IMR-90 (cell line): Measurements from ENCODE around the gene AWAT1. TPM values are rescaled to one million over a fixed set of nuclear protein-coding genes. Genes with fewer than 3 reads are reported as not detected.
A peak's percentile ranks its signal among the peaks of the same experiment; 100 is the strongest.

Source experiments
- ATAC-seq: fragments of 200-7000 bp; cut with Tn5 transposase; 2 replicates; pipeline ENCODE4 v1.9.1; 2020; ENCODE audit warnings: low read depth, mild to moderate bottlenecking, moderate library complexity
- BruUV-seq: library from RNA; stranded (reverse); fragments of 400-500 nt; replicated peaks from 2 replicates; lab custom pipeline; 2021; lab: Mats Ljungman, UMichigan
- CTCF ChIA-PET: fragments of 300-600 bp; formaldehyde crosslinking; extraction: SDS; loops from one replicate; lab custom pipeline; 2021; ENCODE audit warnings: antibody characterized with exemption; lab: Yijun Ruan, JAX
- POLR2A ChIA-PET: fragments of 300-600 bp; sonication (Branson Sonifier 250); formaldehyde crosslinking; loops from one replicate; lab custom pipeline; 2022; ENCODE audit warnings: antibody characterized with exemption; ENCODE audit not compliant: unreplicated experiment; lab: Charles Lee
- DNase-seq: peaks from one replicate; pipeline ENCODE4 v3.0.0; 2013
- H2AFZ ChIP-seq: replicated peaks from 2 replicates; pipeline ENCODE3; 2013; ENCODE audit warnings: low read length, mild to moderate bottlenecking; ENCODE audit not compliant: poor library complexity
- H2AK5ac ChIP-seq: 2 replicates; pipeline ENCODE4 v1.6.1; 2013; ENCODE audit warnings: low read depth, low read length, inconsistent platforms
- H2AK9ac ChIP-seq: replicated peaks from 2 replicates; pipeline ENCODE3; 2013; ENCODE audit warnings: mild to moderate bottlenecking, low read depth, low read length, moderate library complexity; ENCODE audit not compliant: poor library complexity
- H2BK120ac ChIP-seq: 2 replicates; pipeline ENCODE4 v1.6.1; 2013; ENCODE audit warnings: low read depth, low read length, inconsistent platforms
- H2BK15ac ChIP-seq: 3 replicates; pipeline ENCODE4 v1.6.1; 2013; ENCODE audit warnings: low read depth, low read length, inconsistent platforms
- H2BK20ac ChIP-seq: 2 replicates; pipeline ENCODE4 v1.6.1; 2013; ENCODE audit warnings: low read depth, mild to moderate bottlenecking, inconsistent platforms, low read length, moderate library complexity
- H2BK5ac ChIP-seq: 2 replicates; pipeline ENCODE4 v1.6.1; 2013; ENCODE audit warnings: mild to moderate bottlenecking, low read depth, low read length, inconsistent platforms; ENCODE audit not compliant: poor library complexity, severe bottlenecking
- H3K14ac ChIP-seq: replicated peaks from 2 replicates; pipeline ENCODE4 v1.6.1; 2013; ENCODE audit warnings: low read depth, low read length, inconsistent platforms
- H3K18ac ChIP-seq: 2 replicates; pipeline ENCODE4 v1.6.1; 2013; ENCODE audit warnings: low read depth, low read length, control low read depth
- H3K23ac ChIP-seq: 2 replicates; pipeline ENCODE4 v1.6.1; 2013; ENCODE audit warnings: low read depth, low read length, inconsistent platforms
- H3K27ac ChIP-seq: 2 replicates; pipeline ENCODE4 v1.5.1; 2013; ENCODE audit warnings: mild to moderate bottlenecking, control low read depth, low read length; ENCODE audit not compliant: insufficient read depth
- H3K27me3 ChIP-seq: 2 replicates; pipeline ENCODE4 v1.6.1; 2013; ENCODE audit warnings: low read length; ENCODE audit not compliant: control insufficient read depth, insufficient read depth
- H3K36me3 ChIP-seq: 2 replicates; pipeline ENCODE4 v1.6.1; 2013; ENCODE audit warnings: low read length, mixed read lengths; ENCODE audit not compliant: control insufficient read depth, insufficient read depth
- H3K4ac ChIP-seq: 2 replicates; pipeline ENCODE4 v1.6.1; 2013; ENCODE audit warnings: low read depth, low read length, inconsistent platforms
- H3K4me1 ChIP-seq: 2 replicates; pipeline ENCODE4 v1.6.1; 2013; ENCODE audit warnings: low read length, mixed read lengths; ENCODE audit not compliant: control insufficient read depth, insufficient read depth
- H3K4me2 ChIP-seq: 2 replicates; pipeline ENCODE4 v1.6.1; 2013; ENCODE audit warnings: low read depth, mild to moderate bottlenecking, control low read depth, low read length, moderate library complexity
- H3K4me3 ChIP-seq: 2 replicates; pipeline ENCODE4 v1.5.1; 2013; ENCODE audit warnings: low read depth, mild to moderate bottlenecking, control low read depth, low read length, moderate library complexity; ENCODE audit not compliant: insufficient read depth
- H3K56ac ChIP-seq: 2 replicates; pipeline ENCODE4 v1.6.1; 2013; ENCODE audit warnings: low read length, inconsistent platforms; ENCODE audit not compliant: insufficient read depth; ENCODE audit errors: extremely low read depth
- H3K79me1 ChIP-seq, 2 experiments: 2 replicates each; pipeline ENCODE4 v1.6.1; 2013; ENCODE audit warnings: low read length in 2 of 2, inconsistent platforms in 1 of 2, low read depth in 1 of 2
- H3K9ac ChIP-seq: 2 replicates; pipeline ENCODE4 v1.6.1; 2013; ENCODE audit warnings: low read depth, low read length, control low read depth
- H3K9me1 ChIP-seq: 2 replicates; pipeline ENCODE4 v1.6.1; 2013; ENCODE audit warnings: low read length, inconsistent platforms; ENCODE audit not compliant: insufficient read depth
- H3K9me3 ChIP-seq: 2 replicates; pipeline ENCODE4 v1.6.1; 2013; ENCODE audit warnings: low read length; ENCODE audit not compliant: control insufficient read depth, insufficient read depth
- H4K20me1 ChIP-seq: 2 replicates; pipeline ENCODE4 v1.6.1; 2013; ENCODE audit warnings: low read length, inconsistent platforms; ENCODE audit not compliant: insufficient read depth
- H4K5ac ChIP-seq: 2 replicates; pipeline ENCODE4 v1.6.1; 2013; ENCODE audit warnings: mild to moderate bottlenecking, low read depth, low read length, control low read depth
- H4K8ac ChIP-seq, 2 experiments: 2 replicates each; pipeline ENCODE4 v1.6.1; 2013; ENCODE audit warnings: low read depth in 2 of 2, low read length in 2 of 2, control low read depth in 1 of 2, inconsistent platforms in 1 of 2
- H4K91ac ChIP-seq: 2 replicates; pipeline ENCODE4 v1.6.1; 2013; ENCODE audit warnings: low read depth, low read length, inconsistent platforms; ENCODE audit not compliant: insufficient read depth
- BHLHE40 ChIP-seq: fragments of 150-350 bp; IDR thresholded peaks from 2 replicates; pipeline ENCODE4 v1.6.1; 2016; ENCODE audit warnings: mild to moderate bottlenecking, low read depth, low read length
- CEBPB ChIP-seq: IDR thresholded peaks from 2 replicates; pipeline ENCODE4 v1.6.1; 2012; ENCODE audit warnings: low read depth, low read length, improper control_type of control experiment
- MAFK ChIP-seq: IDR thresholded peaks from 2 replicates; pipeline ENCODE4 v1.6.1; 2012; ENCODE audit warnings: low read depth, low read length, improper control_type of control experiment
- RAD21 ChIP-seq: IDR thresholded peaks from 2 replicates; pipeline ENCODE4 v1.6.1; 2012; ENCODE audit warnings: low read length, improper control_type of control experiment
- RCOR1 ChIP-seq: IDR thresholded peaks from 2 replicates; pipeline ENCODE4 v1.6.1; 2012; ENCODE audit warnings: mild to moderate bottlenecking, low read length, improper control_type of control experiment; ENCODE audit not compliant: insufficient replicate concordance
- WGBS, 2 experiments: methylation state at CpG; one replicate each; pipeline versions ENCODE4 v1.1.5 to v1.1.7; 2013; ENCODE audit warnings: missing lambda C conversion rate in 2 of 2; ENCODE audit not compliant: insufficient read length in 1 of 2; ENCODE audit errors: extremely low coverage in 2 of 2; 5-methylcytosine and 5-hydroxymethylcytosine counted together
- dilution Hi-C: fragments of 300-500 bp; cut with HindIII; formaldehyde crosslinking; loops from one replicate; pipeline ENCODE4 v1.14.3; 2018; ENCODE audit warnings: low sequenced_read_pairs; ENCODE audit not compliant: unreplicated experiment
- in situ Hi-C: fragments of 300-500 bp; cut with MboI; formaldehyde crosslinking; loops from 3 replicates; pipeline ENCODE4 v1.14.3; 2019; ENCODE audit warnings: low sequenced_read_pairs, inconsistent platforms, mixed read lengths
- intact Hi-C: fragments of 100-400 bp; cut with micrococcal nuclease; formaldehyde crosslinking; loops from 2 replicates; pipeline ENCODE4 v1.10.0; 2022
- polyA plus RNA-seq, 3 experiments: library from polyadenylated mRNA; depleted of rRNA; stranded (reverse); fragments of >200 nt; gene quantifications; 2 replicates each; pipeline ENCODE4 v1.2.3, GENCODE V29; 2012; ENCODE audit warnings: low replicate concordance in 1 of 3
- total RNA-seq: library from RNA; depleted of rRNA; stranded (reverse); fragments of >200 nt; gene quantifications from 2 replicates; pipeline ENCODE4 v1.2.3, GENCODE V29; 2012
- TF ChIP-seq, protein P1 (sequence below): fragments of 150-350 bp; IDR thresholded peaks from 2 replicates; pipeline ENCODE4 v1.6.1; 2016; ENCODE audit warnings: low read depth, mild to moderate bottlenecking, low read length, moderate library complexity, borderline replicate concordance
- TF ChIP-seq, protein P2 (sequence below): fragments of 150-350 bp; IDR thresholded peaks from 2 replicates; pipeline ENCODE4 v1.6.1; 2017; ENCODE audit warnings: mild to moderate bottlenecking, antibody characterized with exemption, low read length, low read depth

AWAT1 gene
- total and polyA plus RNA-seq, 2 of the 4 experiments (the other 2 are of a cell fraction), result not detected

DNA sequence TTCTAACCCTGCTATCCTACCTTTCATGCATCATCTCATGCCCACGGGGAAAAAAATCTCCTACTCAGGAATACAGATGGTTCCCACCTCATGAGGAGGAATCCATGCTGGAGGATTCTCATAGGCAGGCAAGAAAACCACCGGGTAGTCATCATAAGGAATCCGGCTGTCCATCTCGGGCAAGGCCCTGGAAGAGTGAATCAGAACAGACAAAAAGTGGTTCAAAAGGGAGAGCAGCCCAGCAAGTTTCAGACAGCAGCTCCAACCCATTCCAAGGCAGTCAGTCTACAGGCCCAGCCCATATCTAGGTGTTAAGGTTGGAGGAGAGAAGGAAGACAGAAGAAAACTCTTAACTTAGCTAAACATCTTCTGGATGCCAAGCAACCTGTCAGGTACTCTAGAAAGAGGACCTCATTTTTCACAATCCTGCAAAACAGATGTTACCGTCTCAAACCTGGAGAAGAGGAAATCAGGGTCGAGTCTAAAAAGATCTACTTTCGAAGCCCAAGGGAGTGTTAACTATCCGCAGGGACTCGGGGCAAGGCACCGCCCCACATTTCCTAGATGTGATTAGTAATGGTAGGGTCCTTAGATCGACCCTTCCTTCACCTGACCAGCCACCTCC is 54.8 kb downstream of the AWAT1 start:
- peaks cover 2% of the 10 kb centered on the region; the same call in 1 of the 2 replicates for H3K4me1 ChIP-seq
- no TSS peak for BruUV-seq
- H3K9ac ChIP-seq, result peak overlapping the region; percentile 51
- ATAC-seq (no peak), DNase-seq (peak; percentile 2)
- in situ Hi-C loops (no loop called here), intact Hi-C loops (loop anchor here (1.0 kb wide), 1 partner anchor 121 kb away; no protein-coding TSS in a partner anchor), dilution Hi-C loops (no loop called here)
- H3K4me3 ChIP-seq, result peak overlapping the region; percentile 56
- no CpG with 5 or more reads among the region's 11 CpGs for WGBS, 2 experiments
- H3K14ac ChIP-seq, result 0 out of 2 replicates have a peak overlapping the region, but pooled peaks have one; percentile 90
- H3K36me3 ChIP-seq, result no peaks in the 10 kb centered on the region; the same call in 1 of the 2 replicates
- H4K5ac ChIP-seq, result peak overlapping the region; percentile 60; the same call in 1 of the 2 replicates
- 0 out of 3 replicates have a peak overlapping the region, but pooled peaks have one; percentile 18 for H2BK15ac ChIP-seq
- peak overlapping the region; percentile 58 for H3K27ac ChIP-seq
- TF ChIP-seq RAD21, result no peak
- TF ChIP-seq, protein P1, sequence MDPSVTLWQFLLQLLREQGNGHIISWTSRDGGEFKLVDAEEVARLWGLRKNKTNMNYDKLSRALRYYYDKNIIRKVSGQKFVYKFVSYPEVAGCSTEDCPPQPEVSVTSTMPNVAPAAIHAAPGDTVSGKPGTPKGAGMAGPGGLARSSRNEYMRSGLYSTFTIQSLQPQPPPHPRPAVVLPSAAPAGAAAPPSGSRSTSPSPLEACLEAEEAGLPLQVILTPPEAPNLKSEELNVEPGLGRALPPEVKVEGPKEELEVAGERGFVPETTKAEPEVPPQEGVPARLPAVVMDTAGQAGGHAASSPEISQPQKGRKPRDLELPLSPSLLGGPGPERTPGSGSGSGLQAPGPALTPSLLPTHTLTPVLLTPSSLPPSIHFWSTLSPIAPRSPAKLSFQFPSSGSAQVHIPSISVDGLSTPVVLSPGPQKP, result no peak
- no peak for TF ChIP-seq BHLHE40
- no peak for TF ChIP-seq CEBPB
- TF ChIP-seq, protein P2, sequence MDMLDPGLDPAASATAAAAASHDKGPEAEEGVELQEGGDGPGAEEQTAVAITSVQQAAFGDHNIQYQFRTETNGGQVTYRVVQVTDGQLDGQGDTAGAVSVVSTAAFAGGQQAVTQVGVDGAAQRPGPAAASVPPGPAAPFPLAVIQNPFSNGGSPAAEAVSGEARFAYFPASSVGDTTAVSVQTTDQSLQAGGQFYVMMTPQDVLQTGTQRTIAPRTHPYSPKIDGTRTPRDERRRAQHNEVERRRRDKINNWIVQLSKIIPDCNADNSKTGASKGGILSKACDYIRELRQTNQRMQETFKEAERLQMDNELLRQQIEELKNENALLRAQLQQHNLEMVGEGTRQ, result no peak
- TF ChIP-seq RCOR1, result no peak
- no peak for TF ChIP-seq MAFK
- peaks cover 6 to 15% of the 10 kb centered on the region in 2 experiments for H3K79me1 ChIP-seq
- H3K27me3 ChIP-seq, result no peaks in the 10 kb centered on the region; the same call in 1 of the 2 replicates
- peak overlapping the region; percentile 66 to 84; a peak in 3 of 4 replicates for H4K8ac ChIP-seq
- H2AFZ ChIP-seq, result peak overlapping the region; percentile 90
- no peak overlapping the region for H2BK120ac ChIP-seq
- ChIA-PET POLR2A (no interaction called here), CTCF (no interaction called here)
- peak overlapping the region; percentile 61 for H3K4ac ChIP-seq
- peak overlapping the region; percentile 43 for H4K91ac ChIP-seq
- H3K56ac ChIP-seq, result peak overlapping the region; percentile 70
- no peaks in the 10 kb centered on the region for H3K9me3 ChIP-seq
- H3K23ac ChIP-seq, result peak overlapping the region; percentile 12; the same call in 1 of the 2 replicates
- peak overlapping the region; percentile 48 for H2AK9ac ChIP-seq
- H2AK5ac ChIP-seq, result 0 out of 2 replicates have a peak overlapping the region, but pooled peaks have one; percentile 13
- H3K18ac ChIP-seq, result no peak overlapping the region
- peak overlapping the region; percentile 90 for H3K4me2 ChIP-seq
- H3K9me1 ChIP-seq, result no peaks in the 10 kb centered on the region
- peak overlapping the region; percentile 23 for H2BK5ac ChIP-seq
- no peaks in the 10 kb centered on the region for H4K20me1 ChIP-seq
- no peak overlapping the region for H2BK20ac ChIP-seq
